Trophoblast cell (in vitro differentiated cells and primary cell): Measurements from ENCODE around the gene CRYL1.
A peak's percentile ranks its signal among the peaks of the same experiment; 100 is the strongest.

Source experiments
- DNase-seq, 2 donors: peaks; one replicate each; pipeline ENCODE4 v3.0.0-alpha.2; 2016
- H2AFZ ChIP-seq: 2 replicates; pipeline ENCODE4 v1.6.1; 2013; ENCODE audit warnings: low read length, moderate library complexity, mild to moderate bottlenecking; ENCODE audit not compliant: insufficient read depth, poor library complexity
- H2AK5ac ChIP-seq: 2 replicates; pipeline ENCODE4 v1.6.1; 2013; ENCODE audit warnings: mild to moderate bottlenecking, low read length
- H2BK120ac ChIP-seq: 2 replicates; pipeline ENCODE4 v1.6.1; 2013; ENCODE audit warnings: low read length, mild to moderate bottlenecking, moderate library complexity; ENCODE audit not compliant: insufficient read depth, poor library complexity
- H2BK12ac ChIP-seq: 2 replicates; pipeline ENCODE4 v1.6.1; 2013; ENCODE audit warnings: mild to moderate bottlenecking, low read length, moderate library complexity
- H2BK5ac ChIP-seq: 2 replicates; pipeline ENCODE4 v1.6.1; 2013; ENCODE audit warnings: low read length, low read depth, moderate library complexity, mild to moderate bottlenecking; ENCODE audit not compliant: poor library complexity
- H3K14ac ChIP-seq: 2 replicates; pipeline ENCODE4 v1.6.1; 2013; ENCODE audit warnings: mild to moderate bottlenecking, low read length
- H3K18ac ChIP-seq: 2 replicates; pipeline ENCODE4 v1.6.1; 2013; ENCODE audit warnings: mild to moderate bottlenecking, low read length
- H3K23ac ChIP-seq: 2 replicates; pipeline ENCODE4 v1.6.1; 2013; ENCODE audit warnings: low read length
- H3K27ac ChIP-seq: 2 replicates; pipeline ENCODE4 v1.5.1; 2013; ENCODE audit warnings: low read depth, mild to moderate bottlenecking, inconsistent platforms, low read length, moderate library complexity
- H3K27me3 ChIP-seq: 2 replicates; pipeline ENCODE4 v1.6.1; 2013; ENCODE audit warnings: inconsistent platforms, mild to moderate bottlenecking, low read length, moderate library complexity; ENCODE audit not compliant: insufficient read depth
- H3K36me3 ChIP-seq, 2 experiments: 1 replicate in 1 of 2; 2 replicates in 1 of 2; pipeline ENCODE4 v1.6.1; 2013; ENCODE audit warnings: low read length in 2 of 2, mild to moderate bottlenecking in 2 of 2, moderate library complexity in 1 of 2; ENCODE audit not compliant: insufficient read depth in 2 of 2, control insufficient read depth in 1 of 2
- H3K4ac ChIP-seq: 2 replicates; pipeline ENCODE4 v1.6.1; 2013; ENCODE audit warnings: low read depth, mild to moderate bottlenecking, low read length, moderate library complexity
- H3K4me1 ChIP-seq, 2 experiments: 1 replicate in 1 of 2; 2 replicates in 1 of 2; pipeline ENCODE4 v1.6.1; 2013; ENCODE audit warnings: low read length in 2 of 2, mild to moderate bottlenecking in 2 of 2, moderate library complexity in 1 of 2; ENCODE audit not compliant: insufficient read depth in 2 of 2, control insufficient read depth in 1 of 2
- H3K4me2 ChIP-seq: 2 replicates; pipeline ENCODE4 v1.6.1; 2013; ENCODE audit warnings: inconsistent platforms, mild to moderate bottlenecking, low read length, moderate library complexity
- H3K4me3 ChIP-seq: 2 replicates; pipeline ENCODE4 v1.5.1; 2013; ENCODE audit warnings: mild to moderate bottlenecking, low read depth, low read length, inconsistent platforms
- H3K79me1 ChIP-seq: one replicate; pipeline ENCODE4 v1.6.1; 2013; ENCODE audit warnings: low read length
- H3K79me2 ChIP-seq: 2 replicates; pipeline ENCODE4 v1.6.1; 2013; ENCODE audit warnings: low read length, mild to moderate bottlenecking; ENCODE audit not compliant: control insufficient read depth, insufficient read depth, poor library complexity
- H3K9ac ChIP-seq: 2 replicates; pipeline ENCODE4 v1.6.1; 2013; ENCODE audit warnings: mild to moderate bottlenecking, low read length
- H3K9me3 ChIP-seq: 2 replicates; pipeline ENCODE4 v1.6.1; 2013; ENCODE audit warnings: low read depth, mild to moderate bottlenecking, control low read depth, inconsistent platforms, low read length; ENCODE audit not compliant: insufficient read depth
- H4K12ac ChIP-seq: 2 replicates; pipeline ENCODE4 v1.6.1; 2013; ENCODE audit warnings: low read depth, mild to moderate bottlenecking, low read length, moderate library complexity
- H4K8ac ChIP-seq: 2 replicates; pipeline ENCODE4 v1.6.1; 2013; ENCODE audit warnings: low read depth, mild to moderate bottlenecking, low read length, moderate library complexity
- H4K91ac ChIP-seq: one replicate; pipeline ENCODE4 v1.6.1; 2013; ENCODE audit warnings: low read depth, mild to moderate bottlenecking, low read length, moderate library complexity
- WGBS: extraction: QIAGEN DNeasy Blood & Tissue Kit; methylation state at CpG from one replicate; pipeline ENCODE4 v1.1.7; 2013; ENCODE audit warnings: missing lambda C conversion rate; ENCODE audit not compliant: insufficient read length, insufficient coverage; ENCODE audit errors: extremely low coverage; 5-methylcytosine and 5-hydroxymethylcytosine counted together

CRYL1 gene

GRCh38 chr13:20482275-20482761, 43.3 kb downstream of the CRYL1 start:
- Histone ChIP-seq H2AK5ac (no peak overlapping the region), H3K4me1 (peaks cover 7% of the 10 kb centered on the region in 2 experiments), H3K4me2 (peak overlapping the region; percentile 31), H3K27ac (peak overlapping the region; percentile 44), H2BK12ac (no peak overlapping the region), H3K23ac (no peak overlapping the region), H2BK120ac (no peak overlapping the region), H4K8ac (no peak overlapping the region), H4K12ac (no peak overlapping the region), H3K36me3 (no peaks in the 10 kb centered on the region), H3K4ac (no peak overlapping the region), H3K14ac (no peak overlapping the region), H3K9me3 (no peaks in the 10 kb centered on the region), H3K79me2 (no peaks in the 10 kb centered on the region), H3K79me1 (peaks cover 4% of the 10 kb centered on the region), H3K4me3 (no peak overlapping the region), H2BK5ac (no peak overlapping the region), H3K27me3 (no peaks in the 10 kb centered on the region), H3K9ac (no peak overlapping the region), H2AFZ (no peak overlapping the region), H3K18ac (no peak overlapping the region), H4K91ac (no peak overlapping the region)
- DNase-seq = peak; percentile 15 to 72
- WGBS = no CpG with 5 or more reads among the region's 11 CpGs

- Histone ChIP-seq H3K79me2 (no peaks in the 10 kb centered on the region), H2BK120ac (no peak overlapping the region), H3K4me2 (no peak overlapping the region), H4K8ac (no peak overlapping the region), H3K23ac (no peak overlapping the region), H3K9ac (no peak overlapping the region), H2AFZ (no peak overlapping the region), H3K4me1 (peaks cover 3 to 4% of the 10 kb centered on the region in 2 experiments), H3K4ac (no peak overlapping the region), H2AK5ac (no peak overlapping the region), H4K12ac (no peak overlapping the region), H3K4me3 (no peak overlapping the region), H3K79me1 (peaks cover 7% of the 10 kb centered on the region), H3K14ac (no peak overlapping the region), H2BK12ac (no peak overlapping the region), H3K9me3 (no peaks in the 10 kb centered on the region), H3K27ac (no peak overlapping the region), H4K91ac (no peak overlapping the region), H3K18ac (no peak overlapping the region), H2BK5ac (no peak overlapping the region), H3K36me3 (no peaks in the 10 kb centered on the region), H3K27me3 (no peaks in the 10 kb centered on the region)
- DNase-seq = no peak
- WGBS = no CpG with 5 or more reads among the region's 3 CpGs
These were observed 48.3 kb downstream of the CRYL1 start for GRCh38 chr13:20477394-20477793.

GRCh38 chr13:20475927-20476691, 49.5 kb downstream of the CRYL1 start:
- Histone ChIP-seq H2BK5ac (no peak overlapping the region), H3K9ac (no peak overlapping the region), H3K79me2 (no peaks in the 10 kb centered on the region), H3K27ac (no peak overlapping the region), H3K4ac (no peak overlapping the region), H4K8ac (no peak overlapping the region), H3K18ac (no peak overlapping the region), H4K91ac (no peak overlapping the region), H3K79me1 (peaks cover 7% of the 10 kb centered on the region), H2AK5ac (no peak overlapping the region), H2BK12ac (no peak overlapping the region), H3K27me3 (no peaks in the 10 kb centered on the region), H3K9me3 (no peaks in the 10 kb centered on the region), H3K14ac (no peak overlapping the region), H3K36me3 (no peaks in the 10 kb centered on the region), H2BK120ac (no peak overlapping the region), H4K12ac (no peak overlapping the region), H2AFZ (no peak overlapping the region), H3K4me3 (no peak overlapping the region), H3K4me2 (no peak overlapping the region), H3K23ac (no peak overlapping the region), H3K4me1 (peaks cover 0 to 2% of the 10 kb centered on the region in 2 experiments)
- no peak for DNase-seq
- no CpG with 5 or more reads among the region's 18 CpGs for WGBS

- no peak overlapping the region for H4K91ac ChIP-seq
- H3K18ac ChIP-seq = no peak overlapping the region
- H3K4me3 ChIP-seq = no peak overlapping the region
- no peak for DNase-seq
- no peaks in the 10 kb centered on the region for H3K79me2 ChIP-seq
- WGBS = no CpG with 5 or more reads among the region's 3 CpGs
- no peak overlapping the region for H2AFZ ChIP-seq
- no peak overlapping the region for H3K14ac ChIP-seq
- H3K27me3 ChIP-seq = no peaks in the 10 kb centered on the region
- peaks cover 2% of the 10 kb centered on the region in 2 experiments for H3K4me1 ChIP-seq
- H4K8ac ChIP-seq = no peak overlapping the region
- peak overlapping the region; percentile 93 for H2BK12ac ChIP-seq
- H3K9ac ChIP-seq = no peak overlapping the region
- H3K79me1 ChIP-seq = peaks cover 10% of the 10 kb centered on the region
- no peak overlapping the region for H3K23ac ChIP-seq
- peaks cover 4% of the 10 kb centered on the region for H3K9me3 ChIP-seq
- no peak overlapping the region for H4K12ac ChIP-seq
- no peak overlapping the region for H3K4me2 ChIP-seq
- H3K4ac ChIP-seq = no peak overlapping the region
- H3K36me3 ChIP-seq = peaks cover 0 to 2% of the 10 kb centered on the region in 2 experiments
- H3K27ac ChIP-seq = no peak overlapping the region
- no peak overlapping the region for H2AK5ac ChIP-seq
- H2BK5ac ChIP-seq = peak overlapping the region; percentile 13
- H2BK120ac ChIP-seq = no peak overlapping the region
These were observed 51.1 kb downstream of the CRYL1 start for GRCh38 chr13:20474515-20474914.
